Forelimb muscle (tissue), 1 donor: ENCODE data around the gene ZFPL1. TPM values are rescaled to one million over a fixed set of nuclear protein-coding genes. Genes with fewer than 3 reads are reported as not detected.

ENCODE experiments used
- DNase-seq: peaks from one replicate; pipeline ENCODE4 v3.0.0-alpha.2; 2013; ENCODE audit warnings: low read depth
- polyA plus RNA-seq: library from polyadenylated mRNA; unstranded; fragments of 120-200 nt; gene quantifications from one replicate; pipeline ENCODE4 v1.2.1, GENCODE V29; 2013; ENCODE audit not compliant: insufficient read length

ZFPL1 gene
- 21.0 TPM for polyA plus RNA-seq

- DNase-seq: peak; percentile 92
Observed at GRCh38 chr11:65083834-65084597, at the start of gene ZFPL1, which contains the start of gene CDCA5. Gene ZFPL1, plus strand, starts transcription at chr11:65084222. Its CDS starts 477 bp downstream, at chr11:65084699. Gene CDCA5, minus strand, starts transcription at chr11:65084040. Its CDS starts 62 bp downstream, at chr11:65083978.

- no peak for DNase-seq
Observed at GRCh38 chr11:65034423-65034822, 49.6 kb upstream of the ZFPL1 start.

- DNase-seq: no peak
Observed at GRCh38 chr11:65035579-65035978, 48.4 kb upstream of the ZFPL1 start.

- no peak for DNase-seq
Observed at GRCh38 chr11:65036931-65037330, 47.1 kb upstream of the ZFPL1 start.

GRCh38 chr11:65040520-65040846 lies 43.5 kb upstream of the ZFPL1 start:
- no peak for DNase-seq

- DNase-seq: peak; percentile 69
Observed at GRCh38 chr11:65040847-65041622, 43.0 kb upstream of the ZFPL1 start, which contains the start of gene SAC3D1. Gene SAC3D1, plus strand, starts transcription at chr11:65041210. Its CDS starts 83 bp downstream, at chr11:65041293.

- DNase-seq: no peak
Observed at GRCh38 chr11:65042891-65043290, 41.1 kb upstream of the ZFPL1 start.

- DNase-seq: no peak
Observed at GRCh38 chr11:65043881-65044501, 40.0 kb upstream of the ZFPL1 start.

- no peak for DNase-seq
Observed at GRCh38 chr11:65045061-65045460, 39.0 kb upstream of the ZFPL1 start.

- DNase-seq: no peak
Observed at GRCh38 chr11:65045728-65046127, 38.3 kb upstream of the ZFPL1 start.

- no peak for DNase-seq
Observed at GRCh38 chr11:65047581-65048422, 36.2 kb upstream of the ZFPL1 start.

GRCh38 chr11:65051398-65051858 lies 32.6 kb upstream of the ZFPL1 start:
- DNase-seq: no peak

GRCh38 chr11:65053827-65054508 lies 30.1 kb upstream of the ZFPL1 start:
- DNase-seq: no peak

GRCh38 chr11:65055538-65055937 lies 28.5 kb upstream of the ZFPL1 start:
- no peak for DNase-seq

- DNase-seq: no peak
Observed at GRCh38 chr11:65056999-65057398, 27.0 kb upstream of the ZFPL1 start.

- no peak for DNase-seq
Observed at GRCh38 chr11:65057526-65057925, 26.5 kb upstream of the ZFPL1 start.

GRCh38 chr11:65058012-65058411 lies 26.0 kb upstream of the ZFPL1 start:
- no peak for DNase-seq

GRCh38 chr11:65058419-65059054 lies 25.5 kb upstream of the ZFPL1 start, which contains the start of gene NAALADL1:
Gene NAALADL1, minus strand, starts transcription at chr11:65058553. Its CDS starts 32 bp downstream, at chr11:65058521.
- DNase-seq: no peak

GRCh38 chr11:65059523-65059922 lies 24.5 kb upstream of the ZFPL1 start:
- no peak for DNase-seq
